HepG2 (cell line): ENCODE measurements around the gene MIF4GD. TPM values are rescaled to one million over a fixed set of nuclear protein-coding genes. Genes with fewer than 3 reads are reported as not detected.
"Not testable (repeated sequence)": the region's sequence is repeated elsewhere in the genome, so short reads cannot be mapped to it uniquely, and the experiment has no call there.

Experiments
- ATAC-seq: fragments of 200-7000 bp; cut with Tn5 transposase; 3 replicates; pipeline ENCODE4 v1.9.1; 2020; ENCODE audit warnings: mild to moderate bottlenecking, moderate library complexity
- BruUV-seq: library from RNA; stranded (reverse); fragments of 400-500 nt; replicated peaks from 2 replicates; lab custom pipeline; 2021; lab: Mats Ljungman, UMichigan
- CTCF ChIA-PET: fragments of 300-600 bp; formaldehyde crosslinking; extraction: SDS; loops from one replicate; lab custom pipeline; 2021; ENCODE audit warnings: low total read pairs, inconsistent platforms, low intra/inter-chr PET ratio; lab: Yijun Ruan, JAX
- POLR2A ChIA-PET: fragments of 350-600 bp; sonication (Branson Sonifier 250); formaldehyde crosslinking; loops from one replicate; lab custom pipeline; 2020; ENCODE audit warnings: antibody characterized with exemption, inconsistent platforms; lab: Yijun Ruan, JAX
- DNase-seq: peaks from one replicate; pipeline ENCODE4 v3.0.0-alpha.2; 2015; ENCODE audit warnings: low spot score
- FAIRE-seq: peaks from 3 replicates; lab custom pipeline; 2011; peaks lifted over from hg19 to GRCh38; lab: Jason Lieb, UNC
- H2AFZ ChIP-seq: one replicate; pipeline ENCODE4 v1.6.1; 2011; ENCODE audit warnings: low read length, inconsistent platforms
- H3K27ac ChIP-seq: fragments of 300-600 bp; 3 replicates; pipeline ENCODE4 v1.8.0; 2011; ENCODE audit warnings: mixed run types, mild to moderate bottlenecking, mixed read lengths, low read length, inconsistent platforms; ENCODE audit not compliant: insufficient read depth; ENCODE audit errors: extremely low read length
- H3K27me3 ChIP-seq, 2 experiments: fragments of 200-600 bp in 1 of 2; 2 replicates in 1 of 2; 3 replicates in 1 of 2; pipeline versions ENCODE4 v1.6.0 to v1.8.0; 2011; ENCODE audit warnings: low read length in 2 of 2, mild to moderate bottlenecking in 2 of 2, moderate library complexity in 2 of 2, inconsistent platforms in 1 of 2; ENCODE audit not compliant: insufficient read depth in 2 of 2, control insufficient read depth in 1 of 2
- H3K36me3 ChIP-seq, 2 experiments: fragments of 200-600 bp in 1 of 2; replicated peaks in 1 of 2; 2 replicates in 1 of 2; 3 replicates in 1 of 2; pipeline versions ENCODE4 v1.5.1 to v1.8.0; 2011; ENCODE audit warnings: low read length in 2 of 2, inconsistent platforms in 1 of 2; ENCODE audit not compliant: insufficient read depth in 2 of 2, control insufficient read depth in 1 of 2
- H3K4me1 ChIP-seq: 2 replicates; pipeline ENCODE4 v1.5.1; 2012; ENCODE audit warnings: low read length, inconsistent platforms; ENCODE audit not compliant: insufficient read depth
- H3K4me2 ChIP-seq: 2 replicates; pipeline ENCODE4 v1.6.0; 2011; ENCODE audit warnings: low read depth, low read length, inconsistent platforms
- H3K4me3 ChIP-seq, 3 experiments: fragments of 200-600 bp in 1 of 3; sonication (generic), shearing (Covaris generic) in 1 of 3; replicated peaks in 1 of 3; 2 replicates each; pipeline ENCODE4 v1.5.1; 2011 to 2016; ENCODE audit warnings: low read length in 3 of 3, inconsistent platforms in 2 of 3, low read depth in 2 of 3, mild to moderate bottlenecking in 2 of 3, control low read depth in 1 of 3, mixed read lengths in 1 of 3; ENCODE audit not compliant: insufficient read depth in 1 of 3
- H3K79me2 ChIP-seq: one replicate; pipeline ENCODE4 v1.6.1; 2011; ENCODE audit warnings: low read length, inconsistent platforms; ENCODE audit not compliant: insufficient read depth
- H3K9ac ChIP-seq: 2 replicates; pipeline ENCODE4 v1.6.0; 2011; ENCODE audit warnings: mild to moderate bottlenecking, low read depth, low read length, inconsistent platforms; ENCODE audit not compliant: insufficient read depth
- H3K9me3 ChIP-seq: 2 replicates; pipeline ENCODE4 v1.5.1; 2012; ENCODE audit warnings: mild to moderate bottlenecking, low read length
- H4K20me1 ChIP-seq: 2 replicates; pipeline ENCODE4 v1.6.0; 2011; ENCODE audit warnings: inconsistent platforms, mild to moderate bottlenecking, low read length, moderate library complexity; ENCODE audit not compliant: insufficient read depth
- CEBPG ChIP-seq: IDR thresholded peaks from 2 replicates; pipeline ENCODE4 v1.6.1; 2016
- FOXA3 ChIP-seq: IDR thresholded peaks from 2 replicates; pipeline ENCODE4 v1.6.1; 2016; ENCODE audit warnings: missing genetic modification reagents, missing compliant biosample characterization
- GATAD2A ChIP-seq: IDR thresholded peaks from 2 replicates; pipeline ENCODE4 v1.6.1; 2016
- HOXA3 ChIP-seq: sonication (generic); formaldehyde crosslinking; IDR thresholded peaks from 2 replicates; pipeline ENCODE4 v1.5.0; 2020; ENCODE audit warnings: missing genetic modification reagents
- PHF21A ChIP-seq: sonication (generic); formaldehyde crosslinking; IDR thresholded peaks from 2 replicates; pipeline ENCODE4 v1.5.0; 2020; ENCODE audit warnings: mild to moderate bottlenecking, missing genetic modification reagents
- PPARG ChIP-seq: conservative IDR thresholded peaks from 2 replicates; pipeline ENCODE4 v1.6.1; 2016; ENCODE audit warnings: missing biosample characterization, missing genetic modification reagents
- SAP130 ChIP-seq: IDR thresholded peaks from 2 replicates; pipeline ENCODE4 v1.6.1; 2016; ENCODE audit warnings: low read depth
- SP5 ChIP-seq: IDR thresholded peaks from 2 replicates; pipeline ENCODE4 v1.6.1; 2016; ENCODE audit warnings: low read depth, borderline replicate concordance
- TBX2 ChIP-seq: sonication (generic); formaldehyde crosslinking; IDR thresholded peaks from 2 replicates; pipeline ENCODE4 v1.5.0; 2020; ENCODE audit warnings: missing genetic modification reagents, mild to moderate bottlenecking, borderline replicate concordance
- THAP11 ChIP-seq: IDR thresholded peaks from 2 replicates; pipeline ENCODE4 v1.6.1; 2016; ENCODE audit warnings: missing biosample characterization, missing genetic modification reagents
- ZMYM3 ChIP-seq: sonication (generic); formaldehyde crosslinking; IDR thresholded peaks from 2 replicates; pipeline ENCODE4 v1.5.1; 2020; ENCODE audit warnings: mild to moderate bottlenecking, missing genetic modification reagents
- ZNF292 ChIP-seq: sonication (generic); formaldehyde crosslinking; IDR thresholded peaks from 2 replicates; pipeline ENCODE4 v1.8.1; 2022; ENCODE audit warnings: mild to moderate bottlenecking, low read depth, missing genetic modification reagents, borderline replicate concordance
- ZNF546 ChIP-seq: sonication (generic); formaldehyde crosslinking; conservative IDR thresholded peaks from 2 replicates; pipeline ENCODE4 v1.8.1; 2023; ENCODE audit warnings: mild to moderate bottlenecking, missing genetic modification reagents
- WGBS: methylation state at CpG from one replicate; pipeline ENCODE4 v1.1.6; 2017; ENCODE audit warnings: low lambda C conversion rate; 5-methylcytosine and 5-hydroxymethylcytosine counted together
- in situ Hi-C: cut with HindIII; loops from 2 replicates; pipeline ENCODE4 v1.10.0; 2017; ENCODE audit warnings: low pct_unique_long_range_greater_than_20kb; ENCODE audit not compliant: extremely low pct_ligation_motif_present
- intact Hi-C: fragments of 100-400 bp; cut with micrococcal nuclease; formaldehyde crosslinking; loops from one replicate; pipeline ENCODE4 v1.10.0; 2022; ENCODE audit not compliant: unreplicated experiment
- polyA plus RNA-seq, 8 experiments: library from polyadenylated mRNA; depleted of rRNA in 3 of 8; stranded (reverse) in 7 of 8; unstranded in 1 of 8; fragments of >200 nt; fragmentation: Illumina TruSeq in 4 of 8; extraction: Trizol in 4 of 8; gene quantifications; 2 replicates each; pipeline versions ENCODE4 v1.2.1 to v1.2.3, GENCODE V29; 2011 to 2016; ENCODE audit warnings: low read depth in 4 of 8, missing spikeins in 1 of 8, mixed read lengths in 1 of 8; ENCODE audit not compliant: insufficient read depth in 1 of 8
- total RNA-seq, 5 experiments: library from RNA; depleted of rRNA; stranded (reverse); fragments of >200 nt; fragmentation: Illumina TruSeq; extraction: Trizol; gene quantifications; 2 replicates each; pipeline ENCODE4 v1.2.3, GENCODE V29; 2016; ENCODE audit warnings: low read depth in 1 of 5
- TF ChIP-seq, protein P1 (sequence below): sonication (generic); formaldehyde crosslinking; IDR thresholded peaks from 2 replicates; pipeline ENCODE4 v1.5.0; 2020; ENCODE audit warnings: mild to moderate bottlenecking, missing genetic modification reagents
- TF ChIP-seq, protein P2 (sequence below): sonication (generic); formaldehyde crosslinking; IDR thresholded peaks from 2 replicates; pipeline ENCODE4 v1.4.0; 2020; ENCODE audit warnings: missing genetic modification reagents
- TF ChIP-seq, protein P3 (sequence below): sonication (generic); formaldehyde crosslinking; IDR thresholded peaks from 2 replicates; pipeline ENCODE4 v1.5.1; 2020; ENCODE audit warnings: mild to moderate bottlenecking, missing genetic modification reagents, moderate library complexity

The MIF4GD gene
- total and polyA plus RNA-seq, 2 of the 13 experiments (the other 11 are each of a cell fraction or from before 2014, with no cell fraction given) = 14.0 to 28.0 TPM

DNA sequence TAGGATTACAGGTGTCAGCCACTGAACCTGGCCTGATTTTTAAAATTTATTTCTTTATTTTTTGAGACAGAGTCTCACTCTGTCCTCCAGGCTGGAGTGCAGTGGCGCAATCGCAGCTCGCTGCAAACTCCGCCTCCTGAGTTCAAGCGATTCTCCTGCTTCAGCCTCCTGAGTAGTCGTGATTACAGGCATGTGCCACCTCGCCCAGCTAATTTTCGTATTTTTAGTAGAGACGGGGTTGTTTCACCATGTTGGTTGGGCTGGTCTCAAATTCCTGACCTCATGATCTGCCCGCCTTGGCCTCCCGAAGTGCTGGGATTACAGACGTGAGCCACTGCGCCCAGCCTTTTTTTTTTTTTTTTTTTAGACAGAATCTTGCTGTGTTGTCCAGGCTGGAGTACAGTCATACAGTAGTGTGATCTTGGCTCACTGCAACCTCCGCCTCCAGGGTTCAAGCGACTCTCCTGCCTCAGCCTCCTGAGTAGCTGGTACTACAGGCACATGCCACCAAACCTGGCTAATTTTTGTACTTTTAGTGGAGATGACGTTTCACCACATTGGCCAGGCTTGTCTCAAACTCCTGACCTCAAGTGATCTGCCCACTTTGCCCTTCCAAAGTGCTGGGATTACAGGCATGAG is 21.9 kb upstream of the MIF4GD start:
- H3K9me3 ChIP-seq, intact Hi-C loops, H3K27me3 ChIP-seq, ATAC-seq, CTCF ChIA-PET, H4K20me1 ChIP-seq, BruUV-seq, FAIRE-seq, H3K79me2 ChIP-seq, in situ Hi-C loops, H3K36me3 ChIP-seq: not testable (repeated sequence)
- POLR2A ChIA-PET = interaction anchor here (0.7 to 2.2 kb wide), 7 partner anchors 15 to 101 kb away, joined by 3 to 17 read pairs (median 4); partner anchors contain the start of gene MIF4GD
- Histone ChIP-seq H3K4me3 (peak overlapping the region; percentile 19 to 44 (median 29); a peak in 5 of 6 replicates), H3K4me2 (peak overlapping the region; percentile 70), H3K4me1 (peaks cover 74% of the 10 kb centered on the region), H3K9ac (peak overlapping the region; percentile 60), H3K27ac (peak overlapping the region; percentile 57), H2AFZ (peak overlapping the region; percentile 77)
- peak; percentile 62 for DNase-seq
- 23% methylated on average over 16 of the region's 16 CpGs for WGBS
- TF ChIP-seq, protein P1, sequence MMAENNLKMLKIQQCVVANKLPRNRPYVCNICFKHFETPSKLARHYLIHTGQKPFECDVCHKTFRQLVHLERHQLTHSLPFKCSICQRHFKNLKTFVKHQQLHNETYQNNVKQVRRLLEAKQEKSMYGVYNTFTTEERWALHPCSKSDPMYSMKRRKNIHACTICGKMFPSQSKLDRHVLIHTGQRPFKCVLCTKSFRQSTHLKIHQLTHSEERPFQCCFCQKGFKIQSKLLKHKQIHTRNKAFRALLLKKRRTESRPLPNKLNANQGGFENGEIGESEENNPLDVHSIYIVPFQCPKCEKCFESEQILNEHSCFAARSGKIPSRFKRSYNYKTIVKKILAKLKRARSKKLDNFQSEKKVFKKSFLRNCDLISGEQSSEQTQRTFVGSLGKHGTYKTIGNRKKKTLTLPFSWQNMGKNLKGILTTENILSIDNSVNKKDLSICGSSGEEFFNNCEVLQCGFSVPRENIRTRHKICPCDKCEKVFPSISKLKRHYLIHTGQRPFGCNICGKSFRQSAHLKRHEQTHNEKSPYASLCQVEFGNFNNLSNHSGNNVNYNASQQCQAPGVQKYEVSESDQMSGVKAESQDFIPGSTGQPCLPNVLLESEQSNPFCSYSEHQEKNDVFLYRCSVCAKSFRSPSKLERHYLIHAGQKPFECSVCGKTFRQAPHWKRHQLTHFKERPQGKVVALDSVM = peak; percentile 88
- TF ChIP-seq ZMYM3 (CRISPR knock-in tag) = peak; percentile 78
- peak; percentile 56 for TF ChIP-seq SAP130
- peak; percentile 60; the same call in 1 of the 2 replicates for TF ChIP-seq ZNF292 (CRISPR knock-in tag)
- peak; percentile 54 for TF ChIP-seq PHF21A
- 0 out of 2 replicates have a peak, but pooled peaks have one; percentile 9 for TF ChIP-seq HOXA3 (CRISPR knock-in tag)
- TF ChIP-seq TBX2 = 0 out of 2 replicates have a peak, but pooled peaks have one; percentile 29
- peak; percentile 10; the same call in 1 of the 2 replicates for TF ChIP-seq FOXA3 (CRISPR knock-in tag)
- TF ChIP-seq, protein P2, sequence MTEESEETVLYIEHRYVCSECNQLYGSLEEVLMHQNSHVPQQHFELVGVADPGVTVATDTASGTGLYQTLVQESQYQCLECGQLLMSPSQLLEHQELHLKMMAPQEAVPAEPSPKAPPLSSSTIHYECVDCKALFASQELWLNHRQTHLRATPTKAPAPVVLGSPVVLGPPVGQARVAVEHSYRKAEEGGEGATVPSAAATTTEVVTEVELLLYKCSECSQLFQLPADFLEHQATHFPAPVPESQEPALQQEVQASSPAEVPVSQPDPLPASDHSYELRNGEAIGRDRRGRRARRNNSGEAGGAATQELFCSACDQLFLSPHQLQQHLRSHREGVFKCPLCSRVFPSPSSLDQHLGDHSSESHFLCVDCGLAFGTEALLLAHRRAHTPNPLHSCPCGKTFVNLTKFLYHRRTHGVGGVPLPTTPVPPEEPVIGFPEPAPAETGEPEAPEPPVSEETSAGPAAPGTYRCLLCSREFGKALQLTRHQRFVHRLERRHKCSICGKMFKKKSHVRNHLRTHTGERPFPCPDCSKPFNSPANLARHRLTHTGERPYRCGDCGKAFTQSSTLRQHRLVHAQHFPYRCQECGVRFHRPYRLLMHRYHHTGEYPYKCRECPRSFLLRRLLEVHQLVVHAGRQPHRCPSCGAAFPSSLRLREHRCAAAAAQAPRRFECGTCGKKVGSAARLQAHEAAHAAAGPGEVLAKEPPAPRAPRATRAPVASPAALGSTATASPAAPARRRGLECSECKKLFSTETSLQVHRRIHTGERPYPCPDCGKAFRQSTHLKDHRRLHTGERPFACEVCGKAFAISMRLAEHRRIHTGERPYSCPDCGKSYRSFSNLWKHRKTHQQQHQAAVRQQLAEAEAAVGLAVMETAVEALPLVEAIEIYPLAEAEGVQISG (CRISPR knock-in tag) = 0 out of 2 replicates have a peak, but pooled peaks have one; percentile 13
- 0 out of 2 replicates have a peak, but pooled peaks have one; percentile 51 for TF ChIP-seq ZNF546 (CRISPR knock-in tag)
- TF ChIP-seq GATAD2A = peak; percentile 35
- 0 out of 2 replicates have a peak, but pooled peaks have one; percentile 35 for TF ChIP-seq THAP11 (CRISPR knock-in tag)
- TF ChIP-seq SP5 = 0 out of 2 replicates have a peak, but pooled peaks have one; percentile 55
- peak; percentile 93 for TF ChIP-seq CEBPG (CRISPR knock-in tag)
- TF ChIP-seq, protein P3, sequence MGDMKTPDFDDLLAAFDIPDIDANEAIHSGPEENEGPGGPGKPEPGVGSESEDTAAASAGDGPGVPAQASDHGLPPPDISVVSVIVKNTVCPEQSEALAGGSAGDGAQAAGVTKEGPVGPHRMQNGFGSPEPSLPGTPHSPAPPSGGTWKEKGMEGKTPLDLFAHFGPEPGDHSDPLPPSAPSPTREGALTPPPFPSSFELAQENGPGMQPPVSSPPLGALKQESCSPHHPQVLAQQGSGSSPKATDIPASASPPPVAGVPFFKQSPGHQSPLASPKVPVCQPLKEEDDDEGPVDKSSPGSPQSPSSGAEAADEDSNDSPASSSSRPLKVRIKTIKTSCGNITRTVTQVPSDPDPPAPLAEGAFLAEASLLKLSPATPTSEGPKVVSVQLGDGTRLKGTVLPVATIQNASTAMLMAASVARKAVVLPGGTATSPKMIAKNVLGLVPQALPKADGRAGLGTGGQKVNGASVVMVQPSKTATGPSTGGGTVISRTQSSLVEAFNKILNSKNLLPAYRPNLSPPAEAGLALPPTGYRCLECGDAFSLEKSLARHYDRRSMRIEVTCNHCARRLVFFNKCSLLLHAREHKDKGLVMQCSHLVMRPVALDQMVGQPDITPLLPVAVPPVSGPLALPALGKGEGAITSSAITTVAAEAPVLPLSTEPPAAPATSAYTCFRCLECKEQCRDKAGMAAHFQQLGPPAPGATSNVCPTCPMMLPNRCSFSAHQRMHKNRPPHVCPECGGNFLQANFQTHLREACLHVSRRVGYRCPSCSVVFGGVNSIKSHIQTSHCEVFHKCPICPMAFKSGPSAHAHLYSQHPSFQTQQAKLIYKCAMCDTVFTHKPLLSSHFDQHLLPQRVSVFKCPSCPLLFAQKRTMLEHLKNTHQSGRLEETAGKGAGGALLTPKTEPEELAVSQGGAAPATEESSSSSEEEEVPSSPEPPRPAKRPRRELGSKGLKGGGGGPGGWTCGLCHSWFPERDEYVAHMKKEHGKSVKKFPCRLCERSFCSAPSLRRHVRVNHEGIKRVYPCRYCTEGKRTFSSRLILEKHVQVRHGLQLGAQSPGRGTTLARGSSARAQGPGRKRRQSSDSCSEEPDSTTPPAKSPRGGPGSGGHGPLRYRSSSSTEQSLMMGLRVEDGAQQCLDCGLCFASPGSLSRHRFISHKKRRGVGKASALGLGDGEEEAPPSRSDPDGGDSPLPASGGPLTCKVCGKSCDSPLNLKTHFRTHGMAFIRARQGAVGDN (CRISPR knock-in tag) = peak; percentile 30
- TF ChIP-seq PPARG (CRISPR knock-in tag) = 0 out of 2 replicates have a peak, but pooled peaks have one; percentile 8
